GM12864 (cell line): Measurements from ENCODE around the gene CDH13.

ENCODE experiments used
- DNase-seq: peaks from one replicate; pipeline ENCODE4 v3.0.0-alpha.2; 2011; ENCODE audit warnings: low read depth
- H3K4me3 ChIP-seq: 2 replicates; pipeline ENCODE4 v1.5.1; 2011; ENCODE audit warnings: mild to moderate bottlenecking, low read depth, low read length, control low read depth
- TF ChIP-seq, protein P1 (sequence below): IDR thresholded peaks from 2 replicates; pipeline ENCODE4 v1.5.1; 2011; ENCODE audit warnings: low read depth, mild to moderate bottlenecking, moderate library complexity, low read length, control low read depth, inconsistent platforms; ENCODE audit errors: missing control alignments

The CDH13 gene

DNA sequence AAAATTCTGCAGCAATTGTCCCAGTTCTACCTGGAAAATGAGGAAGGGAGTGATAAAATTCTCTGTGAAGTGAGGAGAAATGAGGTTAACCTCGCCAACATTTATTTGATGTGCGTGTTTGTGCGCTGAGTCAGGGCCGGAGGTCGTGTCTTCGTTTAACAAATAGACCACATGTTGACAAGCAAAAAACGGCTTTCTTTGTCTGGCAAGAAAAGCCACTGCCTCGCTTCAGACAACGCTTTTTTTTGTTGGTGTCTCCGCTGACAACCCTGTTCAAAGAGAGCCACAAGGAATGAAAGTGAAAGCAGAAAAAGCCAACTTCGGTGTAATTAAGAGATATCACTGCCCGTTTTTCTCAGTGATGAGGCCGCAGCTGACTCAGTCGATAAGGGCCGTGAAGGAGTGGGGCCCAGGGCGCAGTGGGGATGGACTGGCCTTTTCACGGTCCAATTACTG, 510.6 kb downstream of the CDH13 start:
- TF ChIP-seq, protein P1, sequence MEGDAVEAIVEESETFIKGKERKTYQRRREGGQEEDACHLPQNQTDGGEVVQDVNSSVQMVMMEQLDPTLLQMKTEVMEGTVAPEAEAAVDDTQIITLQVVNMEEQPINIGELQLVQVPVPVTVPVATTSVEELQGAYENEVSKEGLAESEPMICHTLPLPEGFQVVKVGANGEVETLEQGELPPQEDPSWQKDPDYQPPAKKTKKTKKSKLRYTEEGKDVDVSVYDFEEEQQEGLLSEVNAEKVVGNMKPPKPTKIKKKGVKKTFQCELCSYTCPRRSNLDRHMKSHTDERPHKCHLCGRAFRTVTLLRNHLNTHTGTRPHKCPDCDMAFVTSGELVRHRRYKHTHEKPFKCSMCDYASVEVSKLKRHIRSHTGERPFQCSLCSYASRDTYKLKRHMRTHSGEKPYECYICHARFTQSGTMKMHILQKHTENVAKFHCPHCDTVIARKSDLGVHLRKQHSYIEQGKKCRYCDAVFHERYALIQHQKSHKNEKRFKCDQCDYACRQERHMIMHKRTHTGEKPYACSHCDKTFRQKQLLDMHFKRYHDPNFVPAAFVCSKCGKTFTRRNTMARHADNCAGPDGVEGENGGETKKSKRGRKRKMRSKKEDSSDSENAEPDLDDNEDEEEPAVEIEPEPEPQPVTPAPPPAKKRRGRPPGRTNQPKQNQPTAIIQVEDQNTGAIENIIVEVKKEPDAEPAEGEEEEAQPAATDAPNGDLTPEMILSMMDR = no peak
- no peak overlapping the region for H3K4me3 ChIP-seq
- no peak for DNase-seq

DNA sequence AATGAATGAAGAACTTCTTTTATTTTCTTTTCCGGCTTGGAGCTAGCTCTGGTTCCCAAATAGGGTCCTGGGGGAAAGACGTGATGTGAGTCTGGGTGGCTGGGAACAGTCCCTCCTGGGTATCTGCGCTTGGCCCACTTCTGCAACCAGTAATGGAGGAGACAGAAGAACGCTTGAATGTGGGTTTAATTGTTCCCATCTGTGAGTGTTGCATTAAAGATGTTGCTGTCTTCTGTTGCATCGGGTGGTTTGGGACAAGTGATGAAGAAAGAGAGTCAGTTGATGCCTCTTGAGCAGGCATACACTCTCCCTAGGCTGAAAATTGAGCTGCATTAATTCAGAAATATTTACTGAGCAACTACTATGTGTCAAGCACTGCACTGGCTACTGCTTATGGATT, 511.1 kb downstream of the CDH13 start:
- TF ChIP-seq, protein P1 = no peak
- no peak for DNase-seq
- H3K4me3 ChIP-seq = no peak overlapping the region

DNA sequence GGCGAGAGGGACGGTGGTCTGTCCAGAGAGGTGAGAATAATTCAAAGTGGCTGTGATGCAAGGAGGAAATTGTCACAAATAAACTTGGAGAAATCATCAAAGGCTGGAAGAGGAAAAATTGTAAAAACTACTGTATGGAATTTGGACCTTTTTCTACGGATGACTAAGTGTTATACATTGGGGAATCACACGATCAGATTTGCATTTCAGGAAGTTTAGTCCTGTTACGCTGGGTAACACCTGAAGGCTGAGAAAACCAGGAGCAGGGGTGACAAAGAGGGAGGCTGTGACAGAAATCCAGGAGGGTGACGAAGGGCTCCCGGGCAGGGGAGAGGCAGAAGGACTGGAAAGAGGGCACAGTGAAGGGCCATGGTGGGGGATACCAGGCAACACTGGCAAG, 511.7 kb downstream of the CDH13 start:
- no peak overlapping the region for H3K4me3 ChIP-seq
- TF ChIP-seq, protein P1 = no peak
- no peak for DNase-seq

DNA sequence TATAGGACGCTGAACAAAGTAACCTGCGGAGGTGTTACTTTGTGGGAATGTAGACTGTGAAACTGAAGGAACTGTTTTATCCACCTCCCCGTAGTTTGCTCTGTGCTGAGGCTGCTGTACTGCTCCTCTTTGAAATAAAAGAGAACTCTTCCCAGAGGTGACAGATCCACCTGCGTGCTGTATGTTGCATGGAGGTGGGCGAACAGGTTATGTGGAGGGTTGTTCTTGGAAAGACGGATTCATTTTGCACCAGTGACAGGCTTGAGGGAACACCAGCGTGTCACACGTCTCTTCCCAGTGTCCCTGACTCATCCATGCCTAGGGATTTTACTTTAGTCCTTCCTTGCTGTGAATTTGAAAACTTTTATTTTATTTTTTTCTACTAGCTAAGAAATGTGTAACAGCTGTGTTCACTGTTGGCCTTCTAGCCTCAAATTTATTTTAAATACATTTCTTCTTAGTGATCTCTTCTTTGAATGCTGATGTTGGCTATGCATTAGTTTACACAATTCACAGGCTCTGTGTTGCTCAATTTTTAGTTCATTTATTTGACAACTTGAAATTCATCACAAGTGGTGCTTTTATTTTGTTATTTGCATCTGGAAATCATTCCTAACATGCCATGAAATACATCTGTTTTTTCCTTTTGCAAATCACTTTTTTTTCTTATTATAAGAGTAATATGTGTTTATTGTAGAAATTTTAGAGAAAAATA, 512.4 kb downstream of the CDH13 start:
- TF ChIP-seq, protein P1 = no peak
- H3K4me3 ChIP-seq = no peak overlapping the region

DNA sequence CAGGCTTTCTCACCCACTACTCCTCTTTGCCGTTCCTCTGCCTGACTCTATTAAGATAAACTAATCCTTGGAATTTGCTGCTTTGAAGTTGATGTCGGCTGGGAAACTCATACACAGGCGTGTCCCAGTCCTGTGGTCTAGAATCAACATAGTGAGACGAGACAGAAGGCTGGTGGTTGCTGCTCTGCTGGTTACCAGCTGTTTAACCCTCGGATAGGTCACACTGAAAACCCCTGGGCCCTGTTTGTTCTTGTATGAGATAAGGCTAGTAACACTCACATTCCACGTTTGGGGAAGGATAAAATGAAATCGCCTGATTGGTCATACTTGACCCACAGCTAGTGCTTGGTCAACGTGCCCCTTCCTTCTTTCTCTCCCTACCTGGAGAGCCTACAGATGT, 517.0 kb downstream of the CDH13 start:
- TF ChIP-seq, protein P1 = no peak
- H3K4me3 ChIP-seq = no peak overlapping the region
- no peak for DNase-seq

More for the DNA sequence above, 512.4 kb downstream of the CDH13 start:
- no peak for DNase-seq

DNA sequence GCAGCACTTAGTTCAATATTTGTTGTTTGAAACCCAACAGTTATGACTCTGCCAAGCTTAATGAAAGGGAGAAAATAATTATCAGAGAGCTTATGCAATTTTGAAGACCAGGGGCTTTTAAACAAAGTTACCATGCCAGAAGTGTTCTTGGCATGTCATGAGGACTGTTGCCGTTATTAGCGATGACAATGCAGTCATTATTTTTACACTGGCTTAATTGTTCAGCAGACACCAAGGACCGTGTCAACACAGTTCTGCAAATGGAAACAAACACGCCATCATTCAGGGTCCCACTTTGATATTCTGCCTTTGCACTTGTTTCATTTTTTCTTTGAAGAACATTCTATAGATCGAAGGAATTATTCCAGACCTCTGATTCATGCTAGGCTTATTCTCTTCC, 518.5 kb downstream of the CDH13 start:
- TF ChIP-seq, protein P1 = no peak
- H3K4me3 ChIP-seq = no peak overlapping the region
- DNase-seq = no peak

DNA sequence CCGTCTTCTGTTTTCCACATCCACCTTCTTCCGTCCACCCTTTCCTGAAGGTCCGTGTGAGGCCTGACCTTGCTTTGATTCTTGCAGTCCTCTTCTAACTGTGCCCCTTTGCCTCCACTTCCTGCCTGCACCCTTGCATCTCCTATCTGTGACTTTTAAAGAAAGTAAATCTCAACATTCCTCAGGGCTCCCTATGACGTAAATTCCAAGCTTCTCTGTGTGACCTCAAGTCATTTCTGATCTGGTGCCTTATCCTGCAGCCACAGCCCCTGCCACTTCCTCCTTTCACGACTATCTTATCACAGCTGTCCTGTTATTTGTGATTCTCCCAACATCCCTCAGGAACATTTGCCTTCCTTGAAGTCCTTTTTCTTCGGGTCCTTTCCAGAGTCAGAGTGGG, 520.5 kb downstream of the CDH13 start:
- TF ChIP-seq, protein P1 = no peak
- no peak for DNase-seq
- H3K4me3 ChIP-seq = no peak overlapping the region
